Naive thymus-derived CD8-positive, alpha-beta T cell (primary cell): Measurements from ENCODE around the gene TRHDE. TPM values are rescaled to one million over a fixed set of nuclear protein-coding genes. Genes with fewer than 3 reads are reported as not detected.

Source experiments
- ATAC-seq, 2 donors: fragments of 150-1000 bp; cut with Tn5 transposase in 1 of 2; sonication (Bioruptor Pico), chemical (Tn5 transposase) in 1 of 2; 1 replicate in 1 of 2; 2 replicates in 1 of 2; pipeline ENCODE4 v1.10.0; 2021; ENCODE audit warnings: mild to moderate bottlenecking in 2 of 2, moderate library complexity in 2 of 2
- POLR2A ChIA-PET: fragments of 350-600 bp; sonication (Branson Sonifier 250); formaldehyde crosslinking; loops from one replicate; lab custom pipeline; 2021; ENCODE audit warnings: antibody characterized with exemption; lab: Charles Lee
- DNase-seq, 10 donors: peaks; one replicate each; pipeline versions ENCODE4 v3.0.0 to v3.0.0-alpha.2; 2020 to 2022
- H3K27ac Mint-ChIP-seq, 10 donors: one replicate each; pipeline ENCODE4 v1.8.0; 2020 to 2022; ENCODE audit warnings: mild to moderate bottlenecking in 10 of 10, mixed read lengths in 10 of 10, moderate library complexity in 4 of 10, inconsistent platforms in 1 of 10
- H3K27me3 Mint-ChIP-seq, 5 donors: one replicate each; pipeline ENCODE4 v1.8.0; 2021 to 2022; ENCODE audit warnings: mixed read lengths in 5 of 5
- H3K36me3 Mint-ChIP-seq, 3 donors: one replicate each; pipeline ENCODE4 v1.8.0; 2020 to 2022; ENCODE audit warnings: mixed read lengths in 3 of 3, mild to moderate bottlenecking in 2 of 3, inconsistent platforms in 1 of 3
- H3K4me1 Mint-ChIP-seq, 4 donors: one replicate each; pipeline ENCODE4 v1.8.0; 2021 to 2022; ENCODE audit warnings: mixed read lengths in 4 of 4
- H3K4me3 Mint-ChIP-seq, 10 donors: one replicate each; pipeline ENCODE4 v1.8.0; 2020 to 2022; ENCODE audit warnings: mild to moderate bottlenecking in 10 of 10, mixed read lengths in 10 of 10, moderate library complexity in 6 of 10, inconsistent platforms in 1 of 10
- H3K9me3 Mint-ChIP-seq, 9 donors: one replicate each; pipeline ENCODE4 v1.8.0; 2020 to 2022; ENCODE audit warnings: mixed read lengths in 9 of 9, mild to moderate bottlenecking in 3 of 9, inconsistent platforms in 1 of 9, moderate library complexity in 1 of 9
- polyA plus RNA-seq, 3 donors: library from polyadenylated mRNA; unstranded; fragments of 300-500 nt; fragmentation: Illumina TruSeq; gene quantifications; one replicate each; pipeline ENCODE4 v1.2.3, GENCODE V29; 2021
- total RNA-seq, 8 experiments: library from RNA in 2 of 8; stranded (reverse) in 2 of 8; gene quantifications; one replicate each; pipeline ENCODE4 v1.2.3 and lab custom pipeline; 2021 to 2026

The TRHDE gene
- total and polyA plus RNA-seq, 5 experiments from 2014 or later = not detected

DNA sequence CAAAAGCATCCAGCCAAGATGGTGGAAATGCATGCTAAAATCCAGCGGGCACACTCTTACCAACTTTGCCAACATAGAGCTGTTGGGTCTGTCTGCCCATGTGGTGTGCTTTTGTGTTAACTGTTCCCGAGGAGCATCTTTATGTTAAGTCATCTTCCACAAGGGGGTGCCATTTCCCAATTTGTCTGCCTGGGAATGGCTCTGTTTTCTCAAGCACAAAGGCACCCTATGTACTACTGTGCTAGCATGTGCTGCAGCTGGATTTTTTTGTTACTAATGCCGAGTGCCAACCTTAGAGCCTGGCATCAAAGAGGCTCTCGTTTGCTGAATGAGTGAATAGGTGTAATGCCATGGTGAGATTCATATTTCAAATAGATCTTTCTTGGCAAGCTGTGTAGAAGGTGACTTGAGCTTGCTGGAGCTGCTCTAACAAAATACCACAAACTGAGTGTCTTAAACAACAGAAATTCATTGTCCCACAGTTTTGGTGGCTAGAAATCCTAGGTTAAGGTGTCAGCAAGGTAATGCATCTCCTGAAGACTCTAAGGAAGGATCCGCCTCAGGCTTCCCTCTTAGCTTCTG is 74.3 kb downstream of the TRHDE start:
- no peak overlapping the region for H3K4me3 Mint-ChIP-seq

DNA sequence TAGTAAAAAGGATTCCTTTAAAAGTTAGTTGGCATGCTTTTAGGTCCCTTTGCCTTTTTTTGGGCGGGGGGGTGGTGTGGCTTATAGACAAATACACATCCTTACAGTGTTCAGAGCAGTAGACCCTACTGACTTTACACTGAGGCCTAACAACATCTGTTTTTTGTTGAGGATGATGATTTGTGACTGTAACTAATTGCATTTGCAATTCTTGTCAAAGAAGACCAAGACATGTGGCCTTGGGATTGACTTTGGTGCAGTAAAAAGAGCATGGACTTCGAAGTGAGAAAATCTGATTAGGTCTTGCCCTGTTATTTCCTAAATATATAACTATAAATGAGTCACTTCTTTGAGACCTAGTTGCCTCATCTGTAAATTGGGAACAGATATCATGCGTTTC is 77.3 kb downstream of the TRHDE start:
- ATAC-seq = no peak
- no peak for DNase-seq
- Mint-ChIP-seq H3K27me3 (peaks cover 0 to 4% (median 0%) of the 10 kb centered on the region in 5 donors), H3K4me3 (no peak overlapping the region), H3K4me1 (no peaks in the 10 kb centered on the region), H3K36me3 (no peaks in the 10 kb centered on the region), H3K9me3 (peaks cover 0 to 2% (median 0%) of the 10 kb centered on the region in 9 donors), H3K27ac (no peak overlapping the region)
- POLR2A ChIA-PET = no interaction called here

More for the DNA sequence above, 74.3 kb downstream of the TRHDE start:
- H3K36me3 Mint-ChIP-seq = no peaks in the 10 kb centered on the region
- ATAC-seq = no peak
- no peaks in the 10 kb centered on the region for H3K9me3 Mint-ChIP-seq
- peak in 3 of 10 donors; percentile 3 to 23 (median 6) for DNase-seq
- H3K27ac Mint-ChIP-seq = no peak overlapping the region
- H3K27me3 Mint-ChIP-seq = peaks cover 0 to 3% (median 0%) of the 10 kb centered on the region in 5 donors
- POLR2A ChIA-PET = no interaction called here
- no peaks in the 10 kb centered on the region for H3K4me1 Mint-ChIP-seq

DNA sequence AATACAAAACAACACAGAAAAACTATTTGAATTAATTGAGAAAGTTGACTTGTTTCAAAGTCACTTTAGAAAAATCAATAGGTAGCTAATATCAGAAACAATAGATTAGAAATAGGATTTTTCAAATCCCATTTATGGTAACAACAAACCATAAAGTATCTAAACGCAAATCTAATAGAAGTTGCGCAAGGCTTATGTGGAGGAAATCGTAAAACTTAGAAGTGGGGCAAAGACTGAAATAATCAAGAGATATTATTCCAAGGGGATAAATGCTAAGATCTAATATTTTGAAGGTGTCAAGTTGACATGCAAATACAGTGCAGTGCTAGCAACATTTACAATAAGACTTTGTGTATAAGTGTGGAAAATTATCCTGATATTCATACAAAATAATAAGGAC is 87.2 kb downstream of the TRHDE start:
- H3K4me3 Mint-ChIP-seq = no peak overlapping the region

DNA sequence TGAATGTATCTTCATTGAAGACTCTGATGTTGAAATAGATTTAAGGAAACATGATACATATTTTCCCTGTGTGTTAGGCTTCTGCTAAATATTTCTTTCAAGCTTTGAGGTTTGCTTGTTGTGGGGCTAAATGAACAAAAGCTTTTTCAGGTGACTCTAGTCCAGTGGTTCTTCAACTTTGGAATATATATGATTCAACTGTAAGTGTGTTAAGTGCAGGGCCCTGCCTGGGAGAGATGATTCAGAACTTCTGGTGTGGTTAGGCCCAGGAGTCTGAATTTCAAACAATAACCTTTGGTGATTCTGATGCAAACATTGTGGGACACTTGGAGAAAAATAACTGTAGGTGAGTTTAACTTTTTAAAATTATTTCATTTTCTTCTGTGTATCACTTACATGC is 93.0 kb downstream of the TRHDE start:
- POLR2A ChIA-PET = no interaction called here
- Mint-ChIP-seq H3K4me3 (no peak overlapping the region), H3K9me3 (peaks cover 0 to 3% (median 0%) of the 10 kb centered on the region in 9 donors), H3K27me3 (no peaks in the 10 kb centered on the region), H3K36me3 (no peaks in the 10 kb centered on the region), H3K4me1 (no peaks in the 10 kb centered on the region), H3K27ac (no peak overlapping the region)
- ATAC-seq (no peak), DNase-seq (no peak)

More for the DNA sequence above, 87.2 kb downstream of the TRHDE start:
- DNase-seq (no peak), ATAC-seq (no peak)
- H3K36me3 Mint-ChIP-seq = no peaks in the 10 kb centered on the region
- no peaks in the 10 kb centered on the region for H3K4me1 Mint-ChIP-seq
- no peak overlapping the region for H3K27ac Mint-ChIP-seq
- POLR2A ChIA-PET = no interaction called here
- H3K9me3 Mint-ChIP-seq = peaks cover 0 to 7% (median 0%) of the 10 kb centered on the region in 9 donors
- no peaks in the 10 kb centered on the region for H3K27me3 Mint-ChIP-seq

DNA sequence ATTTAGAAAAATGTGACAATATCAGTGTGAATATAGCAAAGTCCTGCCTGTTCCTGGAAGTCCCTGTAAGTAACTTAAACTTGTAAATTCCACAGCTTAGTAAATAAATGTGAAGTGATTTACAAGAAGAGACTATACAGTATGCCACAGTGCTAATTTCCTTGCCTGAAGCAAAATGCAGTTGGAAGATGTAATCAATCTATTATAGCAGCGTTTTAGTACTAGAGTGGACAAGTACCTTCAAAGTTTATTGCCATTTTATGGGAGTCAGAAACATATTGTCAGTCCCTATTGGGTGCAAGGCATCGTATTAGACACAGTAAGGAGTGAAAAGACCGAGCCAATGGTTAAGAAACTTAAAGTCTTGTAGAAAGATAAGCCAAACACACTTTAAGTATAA is 94.1 kb downstream of the TRHDE start:
- Mint-ChIP-seq H3K27ac (no peak overlapping the region), H3K36me3 (no peaks in the 10 kb centered on the region), H3K4me3 (no peak overlapping the region), H3K4me1 (no peaks in the 10 kb centered on the region), H3K27me3 (no peaks in the 10 kb centered on the region), H3K9me3 (peaks cover 0 to 3% (median 0%) of the 10 kb centered on the region in 9 donors)
- no peak for DNase-seq
- ATAC-seq = no peak
- POLR2A ChIA-PET = no interaction called here

DNA sequence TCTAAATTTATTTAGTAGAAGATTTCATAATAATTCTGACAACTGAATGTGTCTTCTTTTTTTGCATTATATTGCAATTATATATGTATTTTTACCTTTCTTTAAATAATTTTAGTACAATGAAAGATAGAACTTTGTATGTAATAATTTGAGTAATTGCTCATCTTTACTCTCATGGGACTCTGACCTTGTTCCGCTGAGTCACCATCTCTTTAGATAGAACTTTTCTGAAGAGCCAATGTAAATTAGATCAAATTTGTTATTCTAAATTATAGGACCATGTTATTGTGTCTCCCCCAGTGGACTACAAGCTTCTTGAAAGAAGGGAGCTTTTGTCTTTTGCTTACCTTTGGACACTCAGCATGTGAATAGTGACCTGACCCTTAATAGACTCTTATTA is 96.1 kb downstream of the TRHDE start:
- DNase-seq (no peak), ATAC-seq (no peak)
- H3K36me3 Mint-ChIP-seq = no peaks in the 10 kb centered on the region
- no peaks in the 10 kb centered on the region for H3K27me3 Mint-ChIP-seq
- H3K4me1 Mint-ChIP-seq = no peaks in the 10 kb centered on the region
- H3K27ac Mint-ChIP-seq = no peak overlapping the region
- no peak overlapping the region for H3K4me3 Mint-ChIP-seq
- POLR2A ChIA-PET = no interaction called here
- peaks cover 0 to 3% (median 0%) of the 10 kb centered on the region in 9 donors for H3K9me3 Mint-ChIP-seq

DNA sequence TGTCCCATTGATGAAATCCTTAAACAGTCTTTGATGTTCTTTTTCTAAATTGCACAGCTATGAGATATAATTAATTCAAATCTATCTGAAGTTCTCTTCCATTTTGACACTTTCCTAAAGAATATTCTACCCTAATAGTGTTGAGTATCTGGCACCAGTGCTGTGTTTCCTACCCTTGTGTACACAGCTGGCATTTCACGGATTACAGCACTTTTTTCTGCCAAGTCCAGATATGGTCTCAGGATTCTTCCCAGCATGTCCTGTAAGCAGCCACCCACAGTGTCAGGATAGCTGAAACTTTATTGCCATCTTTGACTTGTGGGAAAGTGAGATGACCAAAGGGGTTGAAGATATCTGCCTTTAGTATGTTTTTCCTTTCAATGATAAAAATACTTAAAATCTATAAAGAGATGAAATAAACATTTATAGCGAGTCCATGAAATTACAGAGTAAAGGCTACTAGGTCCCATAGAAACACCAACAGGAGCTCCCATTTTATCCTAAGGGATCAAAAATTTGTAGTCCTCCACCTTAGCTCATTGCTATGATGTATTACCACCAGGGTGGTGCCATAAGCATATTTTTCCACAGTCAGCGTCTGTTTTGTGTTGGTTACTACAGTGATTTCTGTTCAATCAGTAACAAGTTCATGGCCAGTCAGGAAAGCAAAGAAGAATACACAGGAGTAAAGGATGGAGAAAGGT is 96.7 kb downstream of the TRHDE start:
- Mint-ChIP-seq H3K27me3 (no peaks in the 10 kb centered on the region), H3K4me1 (no peaks in the 10 kb centered on the region), H3K4me3 (no peak overlapping the region), H3K36me3 (no peaks in the 10 kb centered on the region), H3K27ac (no peak overlapping the region), H3K9me3 (peaks cover 0 to 3% (median 0%) of the 10 kb centered on the region in 9 donors)
- DNase-seq (no peak), ATAC-seq (no peak)
- POLR2A ChIA-PET = no interaction called here

DNA sequence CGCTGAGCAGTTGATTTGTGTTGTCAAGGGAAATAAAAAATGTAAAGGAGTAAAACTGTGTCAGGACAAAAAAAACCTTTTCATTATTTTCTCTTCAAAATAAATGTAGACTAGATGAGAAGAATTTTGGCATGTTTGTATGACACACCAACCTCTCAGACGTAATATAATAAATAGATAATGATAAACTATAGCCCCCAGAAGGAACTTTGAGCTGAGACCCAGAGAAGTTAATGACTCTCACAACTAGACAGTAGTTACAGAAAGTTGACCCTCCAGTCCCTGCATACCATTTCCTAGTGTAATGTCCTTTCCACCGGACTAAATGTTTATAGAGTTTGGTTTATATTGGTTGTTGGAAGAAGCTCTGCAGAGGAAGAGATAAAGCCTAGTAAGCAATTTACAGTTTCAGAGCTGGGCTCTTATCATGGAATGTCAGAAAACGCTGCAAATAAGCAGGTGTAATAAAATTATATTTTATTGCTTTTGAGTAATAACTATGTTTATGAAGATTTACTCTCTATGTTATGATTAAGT is 97.3 kb downstream of the TRHDE start:
- ATAC-seq (no peak), DNase-seq (no peak)
- Mint-ChIP-seq H3K4me1 (no peaks in the 10 kb centered on the region), H3K4me3 (no peak overlapping the region), H3K27ac (no peak overlapping the region), H3K27me3 (no peaks in the 10 kb centered on the region), H3K36me3 (no peaks in the 10 kb centered on the region), H3K9me3 (peaks cover 0 to 2% (median 0%) of the 10 kb centered on the region in 9 donors)
- POLR2A ChIA-PET = no interaction called here

DNA sequence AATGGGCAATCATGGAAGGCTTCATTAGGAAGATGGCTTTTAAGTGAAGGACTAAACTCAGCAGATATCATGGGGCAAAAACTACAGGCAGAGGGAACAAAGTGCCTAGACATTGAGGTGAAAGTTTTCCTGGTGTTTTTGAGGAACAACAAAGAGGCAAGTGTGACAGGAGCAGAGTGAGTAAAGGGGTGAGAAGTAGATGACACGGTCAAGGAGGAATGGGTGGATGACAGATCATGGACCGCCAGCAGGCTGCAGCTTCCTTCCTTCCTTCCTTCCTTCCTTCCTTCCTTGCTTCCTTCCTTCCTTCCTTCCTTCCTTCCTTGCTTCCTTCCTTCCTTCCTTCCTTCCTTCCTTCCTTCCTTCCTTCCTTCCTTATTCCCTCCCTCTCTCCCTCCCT is 108.3 kb downstream of the TRHDE start:
- Mint-ChIP-seq H3K4me3 (no peak overlapping the region), H3K27me3 (no peaks in the 10 kb centered on the region), H3K36me3 (no peaks in the 10 kb centered on the region), H3K9me3 (peaks cover 0 to 26% (median 4%) of the 10 kb centered on the region in 9 donors), H3K4me1 (no peaks in the 10 kb centered on the region), H3K27ac (no peak overlapping the region)
- POLR2A ChIA-PET = no interaction called here
- no peak for ATAC-seq
- no peak for DNase-seq

DNA sequence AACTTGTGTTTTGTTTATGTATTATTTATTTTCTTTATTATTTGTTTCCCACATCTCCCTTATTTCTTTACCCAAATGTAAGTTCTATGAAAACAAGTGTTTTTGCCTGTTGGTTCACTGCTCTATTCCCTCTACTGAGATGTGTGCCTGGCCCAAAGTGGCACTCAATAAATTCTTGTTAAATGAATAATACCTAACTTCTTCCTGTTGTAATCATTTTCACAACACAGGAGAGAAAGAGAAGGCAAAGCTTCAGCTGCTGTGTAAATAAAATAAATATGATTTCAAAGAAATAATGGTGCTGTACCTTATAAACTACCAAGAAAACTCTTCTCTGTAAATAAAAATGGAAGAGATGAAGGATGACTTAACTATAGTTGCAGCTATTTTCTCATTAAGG is 116.2 kb downstream of the TRHDE start:
- H3K4me1 Mint-ChIP-seq = no peaks in the 10 kb centered on the region
- peaks cover 0 to 26% (median 8%) of the 10 kb centered on the region in 9 donors for H3K9me3 Mint-ChIP-seq
- DNase-seq (no peak), ATAC-seq (no peak)
- no peak overlapping the region for H3K4me3 Mint-ChIP-seq
- H3K36me3 Mint-ChIP-seq = no peaks in the 10 kb centered on the region
- peaks cover 0 to 10% (median 0%) of the 10 kb centered on the region in 5 donors for H3K27me3 Mint-ChIP-seq
- POLR2A ChIA-PET = no interaction called here
- H3K27ac Mint-ChIP-seq = no peak overlapping the region

DNA sequence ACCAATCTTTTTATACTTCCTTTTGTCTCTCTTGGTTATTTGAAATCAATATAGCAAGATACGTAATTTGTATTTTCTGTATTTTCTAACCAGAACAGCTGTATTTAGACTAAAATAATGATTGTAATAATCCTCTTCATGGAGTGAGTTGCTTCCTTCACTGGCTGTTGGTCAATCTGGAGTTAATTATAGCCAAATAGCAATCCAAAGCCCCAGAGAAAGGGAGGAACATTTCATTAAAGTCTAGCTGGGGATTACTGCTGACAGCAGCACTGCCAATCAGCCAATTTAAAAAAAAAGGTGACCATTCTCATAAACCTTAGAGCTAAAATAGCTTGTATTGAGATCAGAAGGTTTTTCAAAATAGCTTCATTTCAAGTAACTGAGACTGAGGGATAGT is 118.0 kb downstream of the TRHDE start:
- Mint-ChIP-seq H3K27me3 (peaks cover 0 to 10% (median 0%) of the 10 kb centered on the region in 5 donors), H3K36me3 (no peaks in the 10 kb centered on the region), H3K27ac (no peak overlapping the region), H3K4me3 (no peak overlapping the region), H3K9me3 (peaks cover 0 to 26% (median 8%) of the 10 kb centered on the region in 9 donors), H3K4me1 (no peaks in the 10 kb centered on the region)
- POLR2A ChIA-PET = no interaction called here
- DNase-seq = no peak
- ATAC-seq = no peak

DNA sequence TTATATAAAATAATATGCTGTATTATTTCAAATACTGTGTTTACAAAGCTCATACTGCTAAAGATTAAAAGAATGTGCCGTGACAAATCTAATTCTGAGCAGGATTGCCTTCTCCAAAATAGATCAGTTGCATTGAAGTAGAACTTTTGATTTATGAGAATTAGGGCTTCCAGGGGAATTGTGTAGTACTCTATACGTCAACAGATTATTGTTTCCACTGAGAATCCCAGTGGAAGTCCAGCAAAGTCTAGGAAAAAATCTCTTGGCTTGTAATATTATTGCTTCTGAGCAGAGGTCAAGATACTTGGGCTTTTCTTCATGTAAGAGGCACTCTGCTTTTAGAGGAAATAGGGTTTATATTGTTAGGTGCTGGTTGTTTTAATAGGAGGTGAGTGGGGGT is 133.9 kb downstream of the TRHDE start:
- Mint-ChIP-seq H3K4me3 (no peak overlapping the region), H3K9me3 (peaks cover 0 to 8% (median 0%) of the 10 kb centered on the region in 9 donors), H3K36me3 (no peaks in the 10 kb centered on the region), H3K27me3 (no peaks in the 10 kb centered on the region), H3K27ac (no peak overlapping the region), H3K4me1 (no peaks in the 10 kb centered on the region)
- DNase-seq = no peak
- ATAC-seq = no peak
- POLR2A ChIA-PET = no interaction called here

DNA sequence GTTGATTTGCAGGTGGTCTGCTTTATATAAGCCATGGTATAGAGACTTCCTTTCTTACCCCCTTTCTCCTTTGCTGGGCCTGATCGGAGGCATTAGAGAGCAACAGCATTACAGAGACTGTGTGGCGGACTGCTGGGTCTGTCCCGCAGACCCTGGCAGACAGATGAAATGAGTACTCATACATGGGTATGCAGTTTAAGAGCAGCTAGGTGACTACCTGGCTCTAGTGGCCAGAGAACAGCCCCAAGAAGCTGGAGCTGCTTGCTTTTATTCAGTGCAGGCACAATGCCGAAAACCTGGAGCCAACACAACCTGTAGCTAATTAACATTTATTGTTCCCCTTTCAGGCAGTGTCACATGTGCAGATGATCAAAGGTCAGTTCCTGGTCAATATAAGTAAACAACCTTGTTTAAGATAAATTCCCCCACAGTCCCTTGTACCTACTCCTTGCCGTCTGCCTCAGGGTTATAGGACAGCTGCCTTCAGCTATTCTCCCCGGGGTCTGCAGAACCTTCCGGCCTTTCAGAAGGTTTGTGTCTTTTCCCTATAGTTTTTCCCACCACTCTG is 160.0 kb downstream of the TRHDE start:
- no peaks in the 10 kb centered on the region for H3K4me1 Mint-ChIP-seq

More for the DNA sequence above, 160.0 kb downstream of the TRHDE start:
- Mint-ChIP-seq H3K27ac (no peak overlapping the region), H3K4me3 (no peak overlapping the region), H3K9me3 (peaks cover 0 to 5% (median 1%) of the 10 kb centered on the region in 9 donors), H3K36me3 (no peaks in the 10 kb centered on the region), H3K27me3 (no peaks in the 10 kb centered on the region)
- ATAC-seq (no peak), DNase-seq (no peak)
- POLR2A ChIA-PET = no interaction called here
